PC-3 (cell line): ENCODE results near the gene ULK4. TPM values are rescaled to one million over a fixed set of nuclear protein-coding genes. Genes with fewer than 3 reads are reported as not detected.

Experiments
- ATAC-seq: fragments of 200-7000 bp; cut with Tn5 transposase; 2 replicates; pipeline ENCODE4 v1.9.1; 2020; ENCODE audit warnings: mild to moderate bottlenecking, moderate library complexity
- BruUV-seq: library from RNA; stranded (reverse); fragments of 400-500 nt; replicated peaks from 2 replicates; lab custom pipeline; 2021; lab: Mats Ljungman, UMichigan
- CTCF ChIA-PET: fragments of 300-600 bp; sonication (Branson Sonifier 250); formaldehyde crosslinking; loops from one replicate; lab custom pipeline; 2022; ENCODE audit warnings: antibody characterized with exemption; lab: Charles Lee
- POLR2A ChIA-PET: fragments of 300-600 bp; sonication (Branson Sonifier 250); formaldehyde crosslinking; loops from one replicate; lab custom pipeline; 2022; ENCODE audit warnings: antibody characterized with exemption; ENCODE audit not compliant: unreplicated experiment; lab: Charles Lee
- DNase-seq: peaks from one replicate; pipeline ENCODE4 v3.0.0-alpha.2; 2015
- H2AFZ ChIP-seq: fragments of 300-600 bp; sonication (generic); 2 replicates; pipeline ENCODE4 v1.6.0; 2016; ENCODE audit warnings: antibody characterized with exemption, low read length
- H3F3A ChIP-seq: fragments of 300-600 bp; sonication (generic); one replicate; pipeline ENCODE4 v1.6.0; 2017; ENCODE audit warnings: antibody characterized with exemption, low read length, control low read depth, mild to moderate bottlenecking; ENCODE audit not compliant: unreplicated experiment
- H3K27ac ChIP-seq: fragments of 300-600 bp; sonication (generic); 2 replicates; pipeline ENCODE4 v1.5.1; 2016; ENCODE audit warnings: mild to moderate bottlenecking, low read length
- H3K27me3 ChIP-seq: fragments of 300-600 bp; sonication (generic); 2 replicates; pipeline ENCODE4 v1.6.1; 2016; ENCODE audit warnings: low read length, mixed read lengths
- H3K36me3 ChIP-seq: fragments of 300-600 bp; sonication (generic); 2 replicates; pipeline ENCODE4 v1.6.1; 2016; ENCODE audit warnings: low read depth, mixed run types, low read length, mixed read lengths
- H3K4me1 ChIP-seq: fragments of 300-600 bp; sonication (generic); 2 replicates; pipeline ENCODE4 v1.5.1; 2016; ENCODE audit warnings: low read length; ENCODE audit not compliant: insufficient read depth
- H3K4me2 ChIP-seq: fragments of 300-600 bp; sonication (generic); 2 replicates; pipeline ENCODE4 v1.6.0; 2016; ENCODE audit warnings: low read length
- H3K4me3 ChIP-seq: fragments of 300-600 bp; sonication (generic); 2 replicates; pipeline ENCODE4 v1.5.1; 2016; ENCODE audit warnings: mild to moderate bottlenecking, low read length, mixed read lengths
- H3K79me2 ChIP-seq: fragments of 300-600 bp; sonication (generic); 2 replicates; pipeline ENCODE4 v1.6.1; 2017; ENCODE audit warnings: low read length, mixed read lengths
- H3K9ac ChIP-seq: fragments of 300-600 bp; sonication (generic); 2 replicates; pipeline ENCODE4 v1.6.0; 2016; ENCODE audit warnings: mild to moderate bottlenecking, low read length
- H3K9me2 ChIP-seq: fragments of 300-600 bp; sonication (generic); replicated peaks from 2 replicates; pipeline ENCODE4 v1.6.1; 2016; ENCODE audit warnings: mixed run types, low read length, mixed read lengths
- H3K9me3 ChIP-seq: fragments of 300-600 bp; sonication (generic); 2 replicates; pipeline ENCODE4 v1.6.1; 2016; ENCODE audit warnings: low read length, mixed read lengths
- H4K20me1 ChIP-seq: fragments of 300-600 bp; sonication (generic); 2 replicates; pipeline ENCODE4 v1.6.1; 2016; ENCODE audit warnings: low read length, mixed read lengths
- CTCF ChIP-seq: fragments of 300-600 bp; sonication (generic); conservative IDR thresholded peaks from 2 replicates; pipeline ENCODE4 v1.5.1; 2017; ENCODE audit warnings: antibody characterized with exemption, low read depth, mild to moderate bottlenecking, low read length
- EZH2 ChIP-seq: fragments of 300-600 bp; sonication (generic); IDR thresholded peaks from one replicate; pipeline ENCODE4 v1.6.1; 2017; ENCODE audit warnings: antibody characterized with exemption, mild to moderate bottlenecking, low read length; ENCODE audit not compliant: unreplicated experiment
- EZH2phosphoT487 ChIP-seq: fragments of 300-600 bp; sonication (generic); IDR thresholded peaks from 2 replicates; pipeline ENCODE4 v1.6.1; 2018; ENCODE audit warnings: mild to moderate bottlenecking, antibody characterized with exemption, low read length, borderline replicate concordance
- intact Hi-C: fragments of 100-400 bp; cut with micrococcal nuclease; formaldehyde crosslinking; loops from 2 replicates; pipeline ENCODE4 v1.9.0; 2023
- total RNA-seq: library from RNA; depleted of rRNA; stranded (reverse); fragments of >200 nt; gene quantifications from 2 replicates; pipeline ENCODE4 v1.2.3, GENCODE V29; 2014

Gene ULK4
- total RNA-seq, 1 experiment from 2014 or later: 4.8 TPM

DNA sequence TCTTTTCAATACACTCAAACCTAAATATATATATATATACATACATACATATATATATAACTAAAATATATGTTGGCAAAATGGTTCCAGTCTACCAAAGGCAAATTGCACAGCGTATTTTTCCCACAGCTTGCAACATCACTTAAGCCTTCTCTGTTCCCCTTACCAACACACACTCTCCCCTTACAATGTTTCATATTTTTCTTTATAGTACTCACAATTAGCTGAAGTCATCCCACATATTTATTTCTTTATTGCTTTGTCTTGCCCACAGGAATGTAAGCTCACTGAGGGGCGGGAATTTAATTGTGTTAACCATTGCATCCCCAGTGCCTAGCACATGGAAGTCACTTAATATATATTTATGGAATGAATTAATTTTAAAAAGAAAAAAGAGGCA lies 288.3 kb downstream of the ULK4 start:
- no peaks in the 10 kb centered on the region for H3F3A ChIP-seq
- no peaks in the 10 kb centered on the region for H3K27me3 ChIP-seq
- no peak overlapping the region for H3K4me3 ChIP-seq
- H3K9me3 ChIP-seq: 0 out of 2 replicates have a peak, but pooled peaks cover 5% of the 10 kb centered on the region
- ChIA-PET CTCF (no interaction called here), POLR2A (no interaction called here)
- H4K20me1 ChIP-seq: no peaks in the 10 kb centered on the region
- no peaks in the 10 kb centered on the region for H3K4me1 ChIP-seq
- no peak overlapping the region for H3K4me2 ChIP-seq
- no peak for DNase-seq
- no peak overlapping the region for H3K9ac ChIP-seq
- ATAC-seq: no peak
- no peaks in the 10 kb centered on the region for H3K9me2 ChIP-seq
- intact Hi-C loops: no loop called here
- TF ChIP-seq CTCF (no peak), EZH2 (no peak), EZH2phosphoT487 (no peak)
- BruUV-seq: no TSS peak
- no peak overlapping the region for H2AFZ ChIP-seq
- H3K79me2 ChIP-seq: no peaks in the 10 kb centered on the region
- H3K27ac ChIP-seq: no peak overlapping the region
- H3K36me3 ChIP-seq: no peaks in the 10 kb centered on the region

DNA sequence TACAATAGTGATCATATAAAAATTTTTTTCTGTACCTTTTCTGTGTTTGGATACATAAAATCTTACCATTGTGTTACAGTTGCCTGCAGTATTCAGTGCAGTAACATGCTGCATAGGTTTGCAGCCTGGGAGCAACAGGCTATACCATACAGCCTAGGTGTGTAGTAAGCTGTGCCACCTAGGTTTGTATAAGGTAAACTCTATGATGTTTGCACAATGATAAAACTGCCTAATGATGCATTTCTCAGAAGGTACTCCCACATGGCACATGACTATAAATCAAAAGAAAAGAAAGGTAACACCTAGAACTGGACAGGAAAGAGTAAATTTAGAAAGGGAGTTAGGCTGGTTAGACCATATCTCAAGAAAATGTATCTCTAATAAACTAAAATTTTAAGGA lies 293.5 kb downstream of the ULK4 start:
- BruUV-seq: no TSS peak
- Histone ChIP-seq H4K20me1 (no peaks in the 10 kb centered on the region), H3K27ac (no peak overlapping the region), H3K36me3 (no peaks in the 10 kb centered on the region), H3K27me3 (no peaks in the 10 kb centered on the region), H3K4me2 (no peak overlapping the region), H2AFZ (no peak overlapping the region), H3F3A (no peaks in the 10 kb centered on the region), H3K4me3 (no peak overlapping the region), H3K79me2 (no peaks in the 10 kb centered on the region), H3K9me3 (0 out of 2 replicates have a peak, but pooled peaks cover 5% of the 10 kb centered on the region), H3K9me2 (no peaks in the 10 kb centered on the region), H3K4me1 (no peaks in the 10 kb centered on the region), H3K9ac (no peak overlapping the region)
- no peak for ATAC-seq
- CTCF ChIA-PET: no interaction called here
- DNase-seq: no peak
- no peak for TF ChIP-seq EZH2
- no peak for TF ChIP-seq CTCF
- no peak for TF ChIP-seq EZH2phosphoT487
- POLR2A ChIA-PET: no interaction called here
- intact Hi-C loops: no loop called here

GRCh38 chr3:41662288-41662687 lies 299.6 kb downstream of the ULK4 start:
- ATAC-seq (peak; percentile 96), DNase-seq (peak; percentile 76)
- POLR2A ChIA-PET: no interaction called here
- CTCF ChIA-PET: no interaction called here
- no peak overlapping the region for H3K27ac ChIP-seq
- H3K4me2 ChIP-seq: no peak overlapping the region
- no TSS peak for BruUV-seq
- H3K79me2 ChIP-seq: no peaks in the 10 kb centered on the region
- H4K20me1 ChIP-seq: no peaks in the 10 kb centered on the region
- H2AFZ ChIP-seq: no peak overlapping the region
- H3K9me3 ChIP-seq: no peaks in the 10 kb centered on the region
- H3K27me3 ChIP-seq: no peaks in the 10 kb centered on the region
- no peaks in the 10 kb centered on the region for H3K36me3 ChIP-seq
- no peak overlapping the region for H3K4me3 ChIP-seq
- H3K9ac ChIP-seq: no peak overlapping the region
- intact Hi-C loops: no loop called here
- TF ChIP-seq EZH2phosphoT487: no peak
- H3K9me2 ChIP-seq: no peaks in the 10 kb centered on the region
- H3K4me1 ChIP-seq: peaks cover 7% of the 10 kb centered on the region; the same call in 1 of the 2 replicates
- H3F3A ChIP-seq: no peaks in the 10 kb centered on the region
